ENCODE measurements around the gene CHRNA4. TPM values are rescaled to one million over a fixed set of nuclear protein-coding genes. Genes with fewer than 3 reads are reported as not detected.

Gene CHRNA4
- polyA plus RNA-seq, 1 of the 3 experiments (the other 2 are of a cell fraction), result not detected

- CTCF ChIA-PET, result interaction anchor here (1.2 to 10.6 kb wide), 8 partner anchors 9 to 153 kb away, joined by 3 to 460 read pairs (median 4); no protein-coding TSS in a partner anchor
Measured at GRCh38 chr20:63376283-63377250, 15.4 kb upstream of the CHRNA4 start.

More at GRCh38 chr20:63376283-63377250, 15.4 kb upstream of the CHRNA4 start:
- no peaks in the 10 kb centered on the region for H4K20me1 ChIP-seq (ENCODE audit: insufficient read depth)
- no peaks in the 10 kb centered on the region for H3K9me2 ChIP-seq
- no peaks in the 10 kb centered on the region; a peak in 1 of 4 replicates for H3K4me1 ChIP-seq (ENCODE audit: control insufficient read depth in 1 of 2, insufficient read depth in 2 of 2, low read depth in 1 of 2, low read length in 1 of 2)
- H3K27me3 ChIP-seq (ENCODE audit: insufficient read depth), result no peaks in the 10 kb centered on the region
- no peaks in the 10 kb centered on the region for H3F3A ChIP-seq (replicated peaks; ENCODE audit: insufficient read depth)
- no peak overlapping the region for H3K4me2 ChIP-seq
- no peak overlapping the region for H2AFZ ChIP-seq (ENCODE audit: low read depth)
- no peaks in the 10 kb centered on the region for H3K9me3 ChIP-seq
- no peak overlapping the region for H3K27ac ChIP-seq (ENCODE audit: low read depth in 2 of 2, low read length in 1 of 2)
- 48% methylated on average over 14 of the region's 31 CpGs for WGBS (ENCODE audit: low lambda C conversion rate)
- H3K79me2 ChIP-seq (ENCODE audit: insufficient read depth), result no peaks in the 10 kb centered on the region
- no peak overlapping the region for H3K4me3 ChIP-seq (ENCODE audit: low read depth in 2 of 2, low read length in 1 of 2)
- no peaks in the 10 kb centered on the region for H3K36me3 ChIP-seq (replicated peaks in 1 of 2; ENCODE audit: control insufficient read depth in 1 of 2, insufficient read depth in 2 of 2, low read length in 1 of 2)
- TF ChIP-seq CHD2 (IDR thresholded peaks at IDR 0.05; ENCODE audit: low read length, partially characterized antibody) (no peak), RCOR1 (IDR thresholded peaks at IDR 0.05; ENCODE audit: low read length) (no peak), GATA2 (CRISPR knock-in tag; IDR thresholded peaks at IDR 0.05) (no peak), FOXJ3 (CRISPR knock-in tag; IDR thresholded peaks at IDR 0.05) (no peak), RFX5 (IDR thresholded peaks at IDR 0.05; ENCODE audit: low read length) (no peak), TCF12 (IDR thresholded peaks at IDR 0.05) (no peak), FOXM1 (IDR thresholded peaks at IDR 0.05; ENCODE audit: low read depth) (no peak), RXRA (IDR thresholded peaks at IDR 0.05; ENCODE audit: borderline replicate concordance, low read depth) (no peak), TEAD4 (IDR thresholded peaks at IDR 0.05; ENCODE audit: borderline replicate concordance, insufficient read depth) (no peak), MAX (IDR thresholded peaks at IDR 0.05; ENCODE audit: low read depth) (no peak), NFIC (IDR thresholded peaks at IDR 0.05; ENCODE audit: borderline replicate concordance) (no peak), USF1 (IDR thresholded peaks at IDR 0.05; ENCODE audit: borderline replicate concordance, low read depth) (no peak), NRF1 (IDR thresholded peaks at IDR 0.05; ENCODE audit: low read depth, low read length) (no peak), SIN3A (IDR thresholded peaks at IDR 0.05; ENCODE audit: borderline replicate concordance, low read depth, low read length) (no peak), ZBTB33 (IDR thresholded peaks at IDR 0.05; ENCODE audit: borderline replicate concordance, low read depth) (no peak), YY1 (IDR thresholded peaks at IDR 0.05; ENCODE audit: low read depth) (no peak), TAF1 (IDR thresholded peaks at IDR 0.05; ENCODE audit: borderline replicate concordance, low read depth, low read length) (no peak), REST (IDR thresholded peaks at IDR 0.05; ENCODE audit: low read depth, low read length) (no peak)
- H3K9ac ChIP-seq, result no peak overlapping the region
- POLR2A ChIA-PET, result no interaction called here
- no peak for DNase-seq

Data from SK-N-SH (cell line).